K562 (cell line): Measurements from ENCODE around the gene RPS6KA4. TPM values are rescaled to one million over a fixed set of nuclear protein-coding genes. Genes with fewer than 3 reads are reported as not detected.
A peak's percentile ranks its signal among the peaks of the same experiment; 100 is the strongest.

Source experiments
- BCL6 ChIP-seq: fragments of 250-450 bp; sonication (Bioruptor Pico); IDR thresholded peaks from 2 replicates; pipeline ENCODE4 v1.4.0; 2020
- CBX2 ChIP-seq: fragments of 200-600 bp; sonication (generic); IDR thresholded peaks from one replicate; pipeline ENCODE4 v1.6.1; 2012; ENCODE audit warnings: mild to moderate bottlenecking, low read length, inconsistent platforms; ENCODE audit not compliant: insufficient read depth, poor library complexity, severe bottlenecking
- CEBPG ChIP-seq, 3 experiments: fragments of 200-800 bp in 1 of 3; sonication (Bioruptor generic) in 1 of 3; sonication (generic) in 1 of 3; formaldehyde crosslinking in 1 of 3; IDR thresholded peaks in 2 of 3; conservative IDR thresholded peaks in 1 of 3; 2 replicates each; pipeline versions ENCODE4 v1.6.1 to v1.8.0; 2016 to 2022; ENCODE audit warnings: missing compliant biosample characterization in 2 of 3, missing genetic modification characterization in 2 of 3, mild to moderate bottlenecking in 1 of 3, missing genetic modification reagents in 1 of 3
- RERE ChIP-seq: sonication (generic); formaldehyde crosslinking; IDR thresholded peaks from 2 replicates; pipeline ENCODE4 v1.8.0; 2023; ENCODE audit warnings: missing genetic modification reagents, mild to moderate bottlenecking, borderline replicate concordance
- SIRT6 ChIP-seq: IDR thresholded peaks from one replicate; pipeline ENCODE4 v1.6.1; 2012; ENCODE audit warnings: low read depth, mild to moderate bottlenecking, control low read depth, inconsistent platforms, low read length, moderate library complexity
- TEAD1 ChIP-seq, 2 experiments: fragments of 450-650 bp in 1 of 2; sonication (generic) in 1 of 2; formaldehyde crosslinking; IDR thresholded peaks; 2 replicates each; pipeline versions ENCODE4 v1.4.0 to v1.8.0; 2020 to 2022; ENCODE audit warnings: mild to moderate bottlenecking in 2 of 2, missing genetic modification reagents in 1 of 2
- TOE1 ChIP-seq, 2 experiments: fragments of 450-650 bp in 1 of 2; sonication (generic) in 1 of 2; formaldehyde crosslinking in 1 of 2; IDR thresholded peaks; 2 replicates each; pipeline versions ENCODE4 v1.7.1 to v1.8.0; 2016 to 2022; ENCODE audit warnings: borderline replicate concordance in 2 of 2, mild to moderate bottlenecking in 2 of 2, antibody characterized with exemption in 1 of 2, inconsistent platforms in 1 of 2, low read depth in 1 of 2, missing genetic modification reagents in 1 of 2, moderate library complexity in 1 of 2
- ZNF518B ChIP-seq: fragments of 250-450 bp; sonication (Bioruptor Pico); IDR thresholded peaks from 2 replicates; pipeline ENCODE4 v1.5.0; 2021; ENCODE audit warnings: mild to moderate bottlenecking, moderate library complexity
- ZNF695 ChIP-seq: fragments of 450-650 bp; formaldehyde crosslinking; IDR thresholded peaks from 2 replicates; pipeline ENCODE4 v1.4.0; 2020; ENCODE audit warnings: mild to moderate bottlenecking, moderate library complexity
- ZNF707 ChIP-seq: fragments of 250-450 bp; sonication (Bioruptor Pico); conservative IDR thresholded peaks from 2 replicates; pipeline ENCODE4 v1.8.0; 2022; ENCODE audit warnings: inconsistent platforms, mild to moderate bottlenecking, moderate library complexity
- polyA plus RNA-seq, 8 experiments: library from polyadenylated mRNA; depleted of rRNA in 4 of 8; stranded (reverse) in 5 of 8; unstranded in 3 of 8; fragments of >200 nt; fragmentation: Nextera tagmentation in 2 of 8; fragmentation: Illumina TruSeq in 1 of 8; extraction: Ambion mirVana in 2 of 8; extraction: Trizol in 1 of 8; gene quantifications; 2 replicates each; pipeline versions ENCODE4 v1.2.1 to v1.2.3, GENCODE V29; 2011 to 2014; ENCODE audit warnings: inconsistent platforms in 1 of 8, missing spikeins in 1 of 8
- total RNA-seq, 7 experiments: library from RNA; depleted of rRNA in 6 of 7; stranded (reverse); fragments of >200 nt in 6 of 7; fragmentation: Illumina TruSeq in 2 of 7; extraction: Trizol in 2 of 7; gene quantifications; 2 replicates each; pipeline versions ENCODE4 v1.2.1 to v1.2.3, GENCODE V29; 2011 to 2021; ENCODE audit warnings: low replicate concordance in 1 of 7

RPS6KA4 gene
- total and polyA plus RNA-seq, 9 of the 15 experiments (the other 6 are each of a cell fraction or from before 2014, with no cell fraction given), result 0.15 to 23.8 (median 9.8) TPM

- TF ChIP-seq TEAD1 (CRISPR knock-in tag; IDR thresholded peaks at IDR 0.05), result 0 out of 4 replicates have a peak, but pooled peaks of 1 of the 2 experiments have one; percentile 37
- no peak for TF ChIP-seq CBX2
- no peak for TF ChIP-seq BCL6
- TF ChIP-seq SIRT6, result no peak
- TF ChIP-seq RERE (CRISPR knock-in tag), result no peak
- 0 out of 2 replicates have a peak, but pooled peaks have one; percentile 26 for TF ChIP-seq TOE1 (IDR thresholded peaks at IDR 0.05; ENCODE audit: borderline replicate concordance)
- no peak for TF ChIP-seq TOE1 (CRISPR knock-in tag; IDR thresholded peaks at IDR 0.05; ENCODE audit: borderline replicate concordance, low read depth)
- TF ChIP-seq ZNF707 (CRISPR knock-in tag), result no peak
- no peak for TF ChIP-seq ZNF518B (CRISPR knock-in tag)
- TF ChIP-seq CEBPG (CRISPR knock-in tag; IDR thresholded peaks at IDR 0.05), result 0 out of 2 replicates have a peak, but pooled peaks have one; percentile 8
- no peak for TF ChIP-seq CEBPG (tag; conservative IDR thresholded peaks at IDR 0.05 in 1 of 2, IDR thresholded peaks at IDR 0.05 in 1 of 2)
- no peak for TF ChIP-seq ZNF695 (CRISPR knock-in tag)
Observed at GRCh38 chr11:64379817-64380709, 21.1 kb downstream of the RPS6KA4 start (continued).
